GM18502 (cell line): ENCODE measurements around the gene GMFB.
"Not testable (repeated sequence)": the region's sequence is repeated elsewhere in the genome, so short reads cannot be mapped to it uniquely, and the experiment has no call there.

Experiments used
- ATAC-seq: cut with Tn5 transposase; IDR thresholded peaks from one replicate; pipeline ENCODE4 v1.9.1; 2021; ENCODE audit warnings: mild to moderate bottlenecking; ENCODE audit not compliant: unreplicated experiment, poor library complexity

GMFB gene

GRCh38 chr14:54465654-54466053, 23.1 kb downstream of the GMFB start:
- no peak for ATAC-seq

- no peak for ATAC-seq
Measured at GRCh38 chr14:54462048-54462447, 26.7 kb downstream of the GMFB start.

GRCh38 chr14:54459106-54459505, 29.7 kb downstream of the GMFB start:
- no peak for ATAC-seq

- ATAC-seq = not testable (repeated sequence)
Measured at GRCh38 chr14:54458536-54458935, 30.2 kb downstream of the GMFB start.

GRCh38 chr14:54457609-54457996, 31.2 kb downstream of the GMFB start:
- no peak for ATAC-seq

GRCh38 chr14:54456820-54457608, 31.8 kb downstream of the GMFB start:
- ATAC-seq = not testable (repeated sequence)

GRCh38 chr14:54455363-54455762, 33.4 kb downstream of the GMFB start:
- no peak for ATAC-seq

GRCh38 chr14:54453990-54454389, 34.8 kb downstream of the GMFB start:
- ATAC-seq = not testable (repeated sequence)

GRCh38 chr14:54453252-54453651, 35.5 kb downstream of the GMFB start:
- ATAC-seq = no peak

- ATAC-seq = no peak
Measured at GRCh38 chr14:54451961-54452360, 36.8 kb downstream of the GMFB start.

GRCh38 chr14:54451121-54451601, 37.6 kb downstream of the GMFB start:
- ATAC-seq = no peak

GRCh38 chr14:54450535-54450934, 38.2 kb downstream of the GMFB start:
- peak; percentile 61 for ATAC-seq

GRCh38 chr14:54447231-54447692, 41.5 kb downstream of the GMFB start:
- no peak for ATAC-seq

- no peak for ATAC-seq
Measured at GRCh38 chr14:54446161-54446693, 42.6 kb downstream of the GMFB start.

GRCh38 chr14:54444681-54445080, 44.1 kb downstream of the GMFB start:
- no peak for ATAC-seq

- ATAC-seq = no peak
Measured at GRCh38 chr14:54443981-54444380, 44.8 kb downstream of the GMFB start.

- not testable (repeated sequence) for ATAC-seq
Measured at GRCh38 chr14:54442961-54443360, 45.8 kb downstream of the GMFB start.

- ATAC-seq = peak; percentile 97
Measured at GRCh38 chr14:54440873-54441868, 47.6 kb downstream of the GMFB start, which contains the start of gene CNIH1. TSS of gene CNIH1 (minus strand) at chr14:54441374. CDS start at chr14:54441327, 47 bp downstream.

- ATAC-seq = no peak
Measured at GRCh38 chr14:54440476-54440872, 48.3 kb downstream of the GMFB start.

GRCh38 chr14:54440037-54440436, 48.7 kb downstream of the GMFB start:
- ATAC-seq = no peak
